Measurements from ENCODE around the gene ATXN2. TPM values are rescaled to one million over a fixed set of nuclear protein-coding genes. Genes with fewer than 3 reads are reported as not detected.

Gene ATXN2
- total and polyA plus RNA-seq, 9 of the 15 experiments (the other 6 are each of a cell fraction or from before 2014, with no cell fraction given): 16.8 to 67.8 (median 29.3) TPM

GRCh38 chr12:111406474-111407376, 192.4 kb downstream of the ATXN2 start (continued):
- TF ChIP-seq L3MBTL2 (IDR thresholded peaks at IDR 0.05) (no peak), IRF2 (CRISPR knock-in tag; IDR thresholded peaks at IDR 0.05) (no peak), CEBPG (CRISPR knock-in tag; IDR thresholded peaks at IDR 0.05) (no peak), CEBPG (tag; conservative IDR thresholded peaks at IDR 0.05 in 1 of 2, IDR thresholded peaks at IDR 0.05 in 1 of 2) (no peak), ZBTB2 (IDR thresholded peaks at IDR 0.05) (0 out of 2 replicates have a peak, but pooled peaks have one; percentile 17), KLF10 (CRISPR knock-in tag; IDR thresholded peaks at IDR 0.05) (no peak), MYC (IDR thresholded peaks at IDR 0.05; ENCODE audit: low read depth, low read length) (peak; percentile 24; the same call in 1 of the 2 replicates), MYC (CRISPR knock-in tag; IDR thresholded peaks at IDR 0.05; ENCODE audit: borderline replicate concordance, low read depth) (no peak), POLR2G (IDR thresholded peaks at IDR 0.05; ENCODE audit: low read depth, low read length) (peak; percentile 60; the same call in 1 of the 2 replicates), ZBTB26 (CRISPR knock-in tag; IDR thresholded peaks at IDR 0.05) (no peak), CBX5 (IDR thresholded peaks at IDR 0.05; ENCODE audit: borderline replicate concordance, low read depth) (no peak), SPI1 (IDR thresholded peaks at IDR 0.05; ENCODE audit: borderline replicate concordance, low read depth, low read length) (peak; percentile 48; the same call in 1 of the 2 replicates), MAFK (IDR thresholded peaks at IDR 0.05; ENCODE audit: low read length) (no peak), NFYB (IDR thresholded peaks at IDR 0.05; ENCODE audit: extremely low read depth, insufficient read length) (no peak), MED1 (CRISPR knock-in tag; IDR thresholded peaks at IDR 0.05; ENCODE audit: borderline replicate concordance) (0 out of 2 replicates have a peak, but pooled peaks have one; percentile 11), ZBTB33 (CRISPR knock-in tag; IDR thresholded peaks at IDR 0.05) (no peak), EGR1 (conservative IDR thresholded peaks at IDR 0.05) (peak; percentile 57), GATAD2A (IDR thresholded peaks at IDR 0.05) (0 out of 2 replicates have a peak, but pooled peaks have one; percentile 34), E2F6 (IDR thresholded peaks at IDR 0.05; ENCODE audit: borderline replicate concordance in 1 of 2, extremely low read depth in 1 of 2, insufficient read depth in 1 of 2, insufficient read length in 1 of 2, low read depth in 1 of 2, low read length in 1 of 2, poor library complexity in 1 of 2, severe bottlenecking in 1 of 2) (peak in 1 of 2 experiments; percentile 12), SIN3A (IDR thresholded peaks at IDR 0.05; ENCODE audit: borderline replicate concordance in 2 of 2, control insufficient read depth in 1 of 2, low read depth in 2 of 2, low read length in 2 of 2) (peak in 1 of 2 experiments; percentile 43; a peak in 1 of 4 replicates), ZNF551 (CRISPR knock-in tag; IDR thresholded peaks at IDR 0.05) (no peak), PURB (CRISPR knock-in tag; IDR thresholded peaks at IDR 0.05; ENCODE audit: low read depth) (no peak)

Measured in K562 (cell line).